EH (cell line): ENCODE data around the gene NEDD4L.

Experiments used
- DNase-seq: peaks from one replicate; pipeline ENCODE4 v3.0.0-alpha.2; 2015; ENCODE audit warnings: low read depth

NEDD4L gene

GRCh38 chr18:58320907-58321561 is 277.0 kb downstream of the NEDD4L start:
- DNase-seq: peak; percentile 4

DNA sequence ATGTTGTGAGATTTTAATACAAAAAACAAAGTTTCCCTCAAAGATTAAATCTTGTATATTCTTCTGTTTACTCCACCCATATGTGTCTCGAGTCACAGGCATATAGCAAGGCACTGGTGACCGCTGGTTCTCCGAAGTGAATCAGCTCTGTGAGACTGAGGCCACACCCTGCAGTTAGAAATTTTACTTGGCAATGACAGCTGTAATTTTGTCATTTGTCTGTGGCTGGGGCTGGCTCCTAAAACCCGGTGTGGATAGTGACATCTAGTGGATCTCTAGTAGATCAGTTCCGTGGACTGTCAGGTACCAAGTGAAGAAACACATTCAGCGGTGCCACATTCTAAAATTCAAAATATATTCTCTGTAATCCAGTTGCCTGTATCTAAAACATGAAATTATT is 278.0 kb downstream of the NEDD4L start:
- DNase-seq: peak; percentile 90

- no peak for DNase-seq
Observed at GRCh38 chr18:58322464-58322863, 278.4 kb downstream of the NEDD4L start.

DNA sequence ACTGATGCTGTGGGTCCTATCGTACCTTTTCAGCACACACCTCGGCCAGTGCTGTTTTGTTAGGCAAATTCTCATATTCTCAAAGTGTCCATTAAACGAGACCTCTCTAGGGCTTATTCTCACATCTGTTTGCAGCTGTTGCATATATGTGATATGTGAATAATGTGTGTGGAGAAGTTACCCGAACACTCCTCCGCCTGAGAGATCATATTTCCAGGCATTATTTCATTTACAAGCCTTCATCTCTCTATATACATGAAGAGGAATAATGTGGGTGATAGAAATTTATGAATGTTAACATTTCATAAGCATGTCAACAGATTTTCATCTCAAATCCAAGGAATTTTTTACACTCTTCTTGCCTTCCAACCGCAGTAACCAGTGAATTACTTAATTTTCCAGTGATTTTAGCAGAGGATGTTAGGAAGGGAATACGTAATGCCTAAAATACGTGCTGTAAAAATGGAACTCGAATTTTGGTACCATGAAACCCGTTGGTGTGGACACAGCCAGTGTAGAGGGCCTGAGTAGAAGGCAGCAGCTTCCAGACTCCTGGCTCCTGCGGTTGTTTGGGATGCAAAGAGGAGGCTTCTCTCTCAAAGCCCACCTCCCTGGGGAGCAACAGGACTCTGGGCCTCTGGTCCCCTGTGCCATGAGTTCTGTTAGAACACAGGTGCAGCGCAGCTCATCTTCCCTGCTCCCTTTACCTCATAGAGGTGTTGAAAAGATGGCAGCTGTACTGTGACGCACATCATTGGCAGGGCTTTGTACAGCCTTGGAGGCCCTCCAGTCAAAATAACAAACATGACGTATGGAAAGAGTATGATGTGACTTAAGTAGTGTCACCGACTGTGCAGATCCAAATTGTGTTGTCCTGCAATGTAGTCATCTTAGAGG is 280.1 kb downstream of the NEDD4L start:
- no peak for DNase-seq

DNA sequence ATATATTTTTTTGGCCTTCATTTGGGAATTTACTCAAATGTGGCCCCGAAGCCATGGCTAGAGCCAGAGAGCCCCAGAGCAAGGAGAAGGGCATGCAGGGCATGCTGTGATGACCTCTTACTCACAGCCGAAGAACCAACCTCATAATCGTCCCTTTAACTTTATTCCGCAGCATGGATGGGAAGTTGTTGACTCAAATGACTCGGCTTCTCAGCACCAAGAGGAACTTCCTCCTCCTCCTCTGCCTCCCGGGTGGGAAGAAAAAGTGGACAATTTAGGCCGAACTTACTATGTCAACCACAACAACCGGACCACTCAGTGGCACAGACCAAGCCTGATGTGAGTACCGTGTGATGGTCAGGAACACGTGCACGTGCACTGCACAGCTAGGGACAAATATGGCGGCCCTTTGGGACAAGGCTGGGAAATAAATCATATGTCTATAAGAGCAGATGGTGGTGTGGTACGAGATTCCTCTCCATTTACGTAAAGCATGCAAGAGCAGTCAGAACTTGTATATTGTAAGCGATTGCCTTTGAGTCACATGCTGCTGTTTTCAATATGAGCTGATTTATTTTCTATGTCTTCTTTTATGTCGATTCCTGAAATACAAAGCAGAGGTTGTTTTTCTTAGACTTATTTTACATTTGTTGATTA is 280.9 kb downstream of the NEDD4L start:
- no peak for DNase-seq

DNA sequence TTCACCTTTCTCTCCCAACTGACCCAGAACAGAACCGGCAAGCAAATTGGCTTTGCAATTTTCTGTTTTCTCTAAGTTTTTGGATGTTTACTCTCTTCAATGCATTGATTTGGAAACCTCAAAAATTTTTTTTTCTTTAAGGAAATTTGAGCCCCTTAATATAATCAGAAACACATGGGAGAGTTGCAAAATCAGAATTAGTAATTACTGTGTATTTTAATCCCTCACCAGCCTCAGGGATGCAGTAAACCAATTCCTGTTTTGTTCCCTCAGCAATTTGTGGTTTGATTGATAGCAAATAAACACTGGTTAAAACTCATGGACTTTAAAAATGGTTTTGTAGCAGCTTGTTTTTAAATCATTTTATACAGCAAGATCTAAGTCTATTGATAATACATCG is 281.5 kb downstream of the NEDD4L start:
- DNase-seq: peak; percentile 34

- DNase-seq: no peak
Observed at GRCh38 chr18:58334061-58334460, 290.0 kb downstream of the NEDD4L start.

DNA sequence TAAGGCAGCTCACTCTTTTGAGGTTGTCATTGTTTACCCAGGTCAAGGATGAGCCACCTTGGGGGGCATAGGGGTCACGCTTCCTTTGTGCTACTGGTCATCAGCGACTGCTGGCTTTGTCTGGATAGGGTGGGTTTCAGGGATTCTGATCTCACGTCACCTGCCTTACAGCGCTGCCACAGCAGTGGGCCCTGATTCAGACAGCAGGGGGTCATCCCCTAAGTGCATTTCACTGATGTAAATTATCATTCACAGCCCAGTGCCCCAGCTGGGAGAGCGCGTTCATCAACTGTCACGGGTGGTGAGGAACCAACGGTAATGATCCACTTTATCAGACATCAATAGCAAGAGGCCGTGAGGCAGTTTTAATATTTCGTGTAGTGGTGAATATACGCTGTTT is 291.2 kb downstream of the NEDD4L start:
- DNase-seq: no peak

DNA sequence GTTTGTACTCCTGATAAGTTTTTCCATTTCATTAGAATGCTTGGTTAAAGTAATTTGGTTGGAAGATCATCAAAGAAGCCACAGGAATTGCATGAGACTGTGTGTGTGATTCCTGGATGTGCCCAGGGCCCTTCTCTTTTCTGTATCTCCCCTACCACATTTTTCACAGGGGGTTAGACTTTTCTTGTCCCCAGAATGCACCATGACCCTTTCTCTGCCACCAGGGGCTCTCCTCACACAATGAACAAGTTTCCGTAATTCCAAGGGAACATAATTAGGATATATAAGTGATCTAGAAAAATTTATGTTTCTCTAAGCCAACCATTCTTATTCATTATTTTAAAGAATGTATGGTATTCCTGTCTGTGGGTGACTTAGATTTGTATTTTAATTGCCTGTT is 291.8 kb downstream of the NEDD4L start:
- DNase-seq: peak; percentile 22

DNA sequence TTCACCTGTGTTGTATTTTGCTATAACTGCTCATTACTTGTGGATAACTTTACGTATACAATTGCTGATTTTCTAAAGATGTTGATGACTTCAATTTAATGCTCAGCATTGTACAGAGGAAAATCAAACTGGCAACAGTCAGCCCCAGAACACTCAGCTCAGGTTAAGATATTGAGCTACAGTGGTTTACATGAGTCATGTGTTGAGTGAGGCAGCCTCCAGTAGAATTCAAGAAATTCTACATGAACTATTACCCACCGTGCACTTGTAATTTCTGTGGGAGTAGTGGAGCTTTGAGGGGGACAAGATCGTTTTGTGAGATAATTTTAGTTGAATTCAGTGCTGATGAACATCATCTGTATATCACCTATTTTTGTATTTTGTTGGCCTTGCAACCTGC is 292.6 kb downstream of the NEDD4L start:
- peak; percentile 8 for DNase-seq

DNA sequence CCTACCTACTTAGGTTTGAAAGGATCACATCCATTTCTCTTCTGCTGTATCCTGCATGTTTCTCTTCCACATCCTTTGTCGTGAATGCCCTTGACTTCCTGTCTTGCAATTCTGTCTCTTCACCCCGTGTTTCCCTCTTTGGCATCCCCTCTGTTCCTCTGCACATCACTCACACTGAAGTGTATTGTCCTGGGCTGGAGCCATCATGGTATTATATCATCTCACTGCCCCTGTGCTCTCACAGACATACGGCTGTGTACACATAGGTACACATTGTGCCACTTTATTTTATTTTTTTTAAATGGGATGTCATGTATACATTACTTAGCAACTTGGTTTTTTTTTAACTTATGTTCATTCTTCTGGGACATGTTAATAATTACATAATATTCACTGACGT is 293.3 kb downstream of the NEDD4L start:
- DNase-seq: no peak

- DNase-seq: peak; percentile 25
Observed at GRCh38 chr18:58337686-58338085, 293.7 kb downstream of the NEDD4L start.

DNA sequence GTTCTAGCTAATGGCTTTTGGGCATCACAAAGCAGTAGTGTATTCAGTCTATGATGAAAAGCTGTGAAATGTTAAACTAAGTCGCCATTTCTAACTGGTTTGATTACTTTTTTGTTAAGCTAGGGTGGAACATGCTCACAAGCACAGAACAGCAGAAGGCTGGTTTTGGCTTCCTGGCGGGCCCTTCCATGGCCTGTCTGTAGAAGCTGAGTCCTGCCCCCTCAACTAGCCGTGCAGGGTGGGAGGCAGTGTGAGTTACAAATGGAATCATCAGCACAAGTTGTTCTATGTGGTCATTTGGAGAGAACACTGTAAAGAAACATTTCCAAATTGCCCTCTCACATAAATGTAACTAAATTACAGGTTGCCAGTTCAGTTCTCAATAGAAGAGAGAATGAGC is 294.1 kb downstream of the NEDD4L start:
- DNase-seq: no peak

GRCh38 chr18:58338961-58339592 is 295.1 kb downstream of the NEDD4L start:
- DNase-seq: peak; percentile 38

GRCh38 chr18:58339890-58340289 is 295.9 kb downstream of the NEDD4L start:
- DNase-seq: no peak

- DNase-seq: no peak
Observed at GRCh38 chr18:58341916-58342315, 297.9 kb downstream of the NEDD4L start.

GRCh38 chr18:58344080-58344670 is 300.1 kb downstream of the NEDD4L start:
- DNase-seq: no peak

DNA sequence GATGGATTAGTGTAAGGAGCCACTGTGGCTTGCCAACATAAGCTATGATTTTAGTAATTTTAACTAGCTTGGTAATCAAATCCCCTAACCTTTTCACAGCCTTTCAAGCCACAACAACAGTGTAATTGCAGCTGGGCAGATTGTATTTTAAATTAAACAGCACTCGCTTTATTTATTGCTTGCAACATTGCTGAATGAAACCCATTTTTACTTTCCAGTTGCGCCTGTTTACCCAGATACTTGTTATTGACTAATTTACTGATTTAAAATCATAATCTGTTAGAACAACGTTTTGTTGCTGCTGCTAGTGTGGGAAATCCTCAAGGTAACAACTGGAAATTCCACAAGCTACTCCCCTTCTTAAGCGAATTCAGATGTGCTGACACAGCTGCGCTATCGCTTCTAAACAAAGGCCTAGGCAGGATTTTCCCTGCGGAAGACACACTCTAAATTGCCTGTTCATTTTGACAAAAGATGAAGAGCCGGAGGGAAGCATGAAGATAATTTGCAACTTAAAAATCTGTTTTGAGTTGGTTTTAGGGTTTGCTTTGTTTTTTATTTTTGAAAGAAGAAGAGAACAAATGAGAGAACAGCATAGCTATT is 300.9 kb downstream of the NEDD4L start:
- DNase-seq: no peak

- no peak for DNase-seq
Observed at GRCh38 chr18:58345875-58346274, 301.8 kb downstream of the NEDD4L start.

DNA sequence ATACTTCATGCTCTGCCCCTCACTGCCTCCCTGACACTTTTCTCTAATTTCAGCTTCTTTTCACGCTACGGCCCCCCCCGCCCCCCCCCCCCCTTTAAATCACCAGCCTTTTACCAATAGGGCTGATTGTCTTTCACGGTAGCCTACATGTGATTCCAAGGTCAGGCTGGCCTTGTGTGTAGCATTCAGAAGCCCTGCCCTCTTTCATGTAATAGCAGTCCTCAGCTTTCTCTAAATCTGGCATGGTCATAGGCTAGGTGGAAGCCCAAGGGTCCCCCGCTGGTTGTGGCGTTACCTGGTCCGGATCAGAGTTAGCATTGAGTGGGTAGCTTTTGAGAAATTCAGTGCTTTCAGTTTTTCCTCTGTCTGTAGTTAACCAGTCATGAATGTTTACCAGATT is 303.1 kb downstream of the NEDD4L start:
- no peak for DNase-seq

- DNase-seq: no peak
Observed at GRCh38 chr18:58348517-58348916, 304.5 kb downstream of the NEDD4L start.

DNA sequence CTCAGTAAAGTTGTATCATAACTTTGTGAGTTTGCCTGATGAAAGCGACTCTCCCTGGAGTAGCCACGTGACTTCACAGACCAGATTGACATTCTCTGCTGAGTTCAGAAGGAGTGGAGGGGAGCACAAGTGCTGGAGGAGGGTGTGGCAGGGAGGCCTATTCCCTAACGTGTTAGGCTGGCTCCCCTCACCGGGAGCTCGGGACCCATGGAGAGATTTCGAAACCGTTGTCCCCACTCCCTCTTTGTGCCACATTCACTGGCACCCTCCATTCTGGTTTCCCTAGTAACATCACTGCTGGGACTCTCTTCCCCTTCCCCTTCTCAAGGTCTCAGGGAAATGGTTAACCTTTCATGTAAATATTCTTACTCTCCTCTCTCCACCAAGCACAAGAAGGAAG is 304.9 kb downstream of the NEDD4L start:
- DNase-seq: no peak
